Superior temporal gyrus (tissue), 1 donor: ENCODE results near the gene OOEP.
"Not testable (repeated sequence)": the region's sequence is repeated elsewhere in the genome, so short reads cannot be mapped to it uniquely, and the experiment has no call there.

ENCODE experiments used
- DNase-seq: peaks from one replicate; pipeline ENCODE4 v3.0.0-alpha.2; 2016; ENCODE audit errors: extremely low spot score

OOEP gene

DNA sequence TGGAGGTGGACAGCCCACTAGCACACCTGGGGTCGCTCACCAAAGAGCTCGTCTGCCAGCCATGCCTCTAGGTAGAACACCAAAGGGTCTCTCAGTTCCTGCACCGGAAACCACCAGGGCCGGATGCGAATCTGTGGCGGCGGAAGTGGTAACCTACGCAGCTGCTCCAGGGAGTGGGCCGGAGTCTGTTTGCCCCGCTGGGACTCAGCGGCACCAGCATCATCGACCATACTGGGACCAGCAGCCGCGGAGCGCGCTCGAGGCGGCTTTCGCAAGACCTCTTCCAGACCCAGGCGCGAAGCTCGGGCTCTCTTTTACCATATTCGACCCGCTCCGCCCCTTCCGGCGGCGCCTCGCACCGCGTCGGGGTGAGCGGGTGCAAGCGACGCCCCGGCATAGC is at the start of gene OOEP:
TSS of gene OOEP (minus strand) at position 335 of the 400 bp plus-strand sequence. CDS start at position 230, 105 bp downstream.
- DNase-seq = no peak

DNA sequence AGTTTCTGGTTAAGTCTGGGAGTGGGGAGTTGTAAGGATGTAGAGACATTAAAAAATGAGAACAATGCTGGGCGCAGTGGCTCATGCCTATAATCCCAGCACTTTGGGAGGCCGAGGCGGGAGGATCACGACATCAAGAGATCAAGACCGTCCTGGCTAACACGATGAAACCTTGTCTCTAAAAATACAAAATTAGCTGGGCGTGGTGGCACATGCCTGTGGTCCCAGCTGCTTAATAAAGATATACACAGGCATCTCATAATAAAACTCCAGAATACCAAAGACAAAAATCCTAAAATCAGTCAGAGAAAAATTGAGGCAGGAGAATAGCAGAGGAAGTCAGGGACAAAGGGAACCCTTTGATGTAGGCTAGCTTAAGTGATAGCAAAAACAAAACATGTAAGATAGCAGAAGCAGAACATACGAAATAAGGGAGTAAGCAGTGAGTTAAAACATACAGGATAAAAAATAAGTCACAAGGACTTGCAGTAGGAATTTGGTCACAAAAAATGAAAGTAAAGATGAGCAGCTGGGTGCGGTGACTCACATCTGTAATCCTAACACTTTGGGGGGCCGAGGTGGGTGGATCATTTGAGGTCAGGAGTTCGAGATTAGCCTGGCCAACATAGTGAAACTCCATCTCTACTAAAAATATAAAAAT is 48.5 kb upstream of the OOEP start:
- DNase-seq = no peak

DNA sequence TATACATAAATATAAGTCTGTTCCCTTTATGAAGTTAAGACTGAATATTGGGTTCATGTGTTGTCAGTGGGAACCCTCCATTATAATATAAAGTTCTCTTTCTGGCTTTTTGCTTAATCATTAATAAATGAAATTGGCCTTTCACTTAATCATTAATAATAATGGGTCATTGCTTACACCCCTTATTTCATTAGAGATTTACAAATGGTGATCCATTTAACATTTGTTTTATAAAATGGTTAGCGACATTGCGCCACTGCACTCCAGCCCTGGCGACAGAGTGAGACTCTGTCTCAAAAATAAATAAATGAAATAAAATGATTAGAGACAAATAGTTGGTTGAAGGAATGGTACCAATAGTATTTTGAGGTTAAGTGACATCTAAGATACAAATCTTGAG is 43.4 kb upstream of the OOEP start:
- DNase-seq = no peak

DNA sequence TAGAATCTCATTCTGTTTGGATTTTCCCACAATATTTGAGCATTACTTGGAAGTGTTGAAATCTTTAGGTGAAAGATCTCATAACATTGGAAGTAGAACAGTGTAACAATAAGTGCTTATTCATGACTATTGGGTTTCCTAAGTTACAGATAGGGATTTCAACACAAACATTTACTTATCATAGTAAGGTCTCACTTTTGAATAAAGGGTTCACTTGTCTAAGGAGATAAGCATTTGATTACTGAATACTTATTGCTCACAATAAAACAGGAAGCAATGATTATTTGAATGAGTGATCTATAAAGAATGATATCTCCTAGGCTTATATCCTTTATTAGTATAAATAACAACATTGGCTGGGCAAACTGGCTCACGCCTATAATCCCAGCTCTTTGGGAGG is 39.7 kb upstream of the OOEP start:
- no peak for DNase-seq

DNA sequence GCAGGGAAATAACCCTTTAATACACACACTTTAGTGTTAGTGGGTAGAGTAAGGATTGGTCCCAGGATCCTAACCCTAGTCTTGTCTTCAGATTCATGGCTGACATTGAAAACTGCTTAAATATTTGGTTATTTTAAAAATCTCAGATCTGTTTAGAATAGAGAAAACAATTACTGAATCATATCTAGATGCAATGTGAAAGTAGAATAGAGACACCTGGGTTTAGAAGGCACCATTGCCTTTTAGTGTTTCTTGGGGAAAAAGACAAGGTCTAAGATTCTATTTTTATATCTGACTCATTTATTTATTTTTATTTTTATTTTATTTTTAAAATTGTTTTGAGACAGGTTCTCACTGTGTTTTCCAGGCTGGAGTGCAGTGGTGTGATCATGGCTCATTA is 31.0 kb upstream of the OOEP start:
- no peak for DNase-seq

DNA sequence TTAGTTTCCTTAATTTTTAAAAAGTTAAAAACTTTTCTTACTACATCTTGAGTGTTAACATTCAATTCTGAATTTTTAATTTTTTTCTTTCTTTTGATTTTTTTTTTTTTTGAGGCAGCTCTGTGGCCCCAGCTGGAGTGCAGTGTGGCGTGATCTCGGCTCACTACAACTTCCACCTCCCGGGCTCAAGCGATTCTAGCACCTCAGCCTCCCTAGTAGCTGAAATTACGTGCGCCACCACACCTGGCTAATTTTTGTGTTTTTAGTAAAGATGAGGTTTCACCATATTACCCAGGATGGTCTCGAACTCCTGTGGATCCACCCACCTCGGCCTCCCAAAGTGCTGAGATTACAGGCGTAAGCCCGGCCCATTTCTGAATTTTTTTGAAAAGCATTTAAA is 26.2 kb upstream of the OOEP start:
- no peak for DNase-seq

DNA sequence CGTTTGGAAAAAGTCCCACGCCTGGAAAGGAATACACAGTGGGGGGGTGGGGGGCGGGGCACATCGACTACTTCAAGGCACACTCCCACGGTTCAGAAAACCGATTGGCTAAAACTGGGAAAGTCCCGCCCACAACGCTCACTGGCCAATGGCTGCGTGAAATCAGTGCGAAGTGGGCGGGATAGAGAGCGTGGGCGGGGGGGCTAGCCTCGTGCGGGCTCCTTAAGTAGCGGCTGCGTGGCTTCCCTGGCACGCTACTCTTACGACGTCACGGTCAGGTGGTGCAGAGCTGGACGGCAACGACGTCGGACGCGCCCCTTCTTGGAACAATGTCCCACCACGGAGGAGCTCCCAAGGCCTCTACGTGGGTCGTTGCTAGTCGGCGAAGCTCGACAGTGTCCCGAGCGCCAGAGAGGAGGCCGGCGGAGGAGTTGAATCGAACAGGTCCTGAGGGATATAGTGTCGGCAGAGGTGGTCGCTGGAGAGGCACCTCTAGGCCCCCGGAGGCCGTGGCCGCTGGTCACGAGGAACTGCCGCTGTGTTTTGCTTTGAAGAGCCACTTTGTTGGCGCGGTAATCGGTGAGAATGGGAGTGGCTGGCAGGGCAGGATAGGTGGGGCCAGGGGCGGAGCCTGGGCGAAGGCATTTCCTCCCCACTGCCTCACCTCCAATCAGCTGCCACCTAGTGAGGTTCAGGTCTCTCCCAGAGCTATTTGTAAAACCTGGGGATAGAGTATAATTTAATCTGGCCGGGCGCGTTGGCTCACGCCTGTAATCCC is 25.1 kb upstream of the OOEP start, which contains the start of gene DDX43:
TSS of gene DDX43 (plus strand) at position 252 of the 778 bp plus-strand sequence. CDS start at position 330, 78 bp downstream.
- DNase-seq = no peak

DNA sequence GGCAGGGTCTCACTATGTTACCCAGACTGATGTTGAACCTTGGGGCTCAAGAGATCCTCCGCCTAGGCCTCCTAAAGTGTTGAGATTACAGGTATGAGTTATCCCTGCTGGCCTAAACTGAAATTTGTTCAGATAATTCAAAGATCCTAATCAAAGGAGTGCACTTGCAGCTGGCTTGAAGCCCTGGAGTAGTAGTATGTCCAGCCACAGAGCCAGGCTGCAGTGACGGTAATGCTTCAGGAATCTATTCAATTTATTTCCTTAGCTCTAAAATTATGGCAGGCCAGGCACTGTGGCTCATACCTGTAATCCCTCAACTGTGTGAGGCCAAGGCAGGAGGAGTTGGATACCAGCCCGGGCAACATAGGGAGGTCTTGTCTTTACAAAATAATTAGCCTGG is 23.6 kb upstream of the OOEP start:
- DNase-seq = no peak

DNA sequence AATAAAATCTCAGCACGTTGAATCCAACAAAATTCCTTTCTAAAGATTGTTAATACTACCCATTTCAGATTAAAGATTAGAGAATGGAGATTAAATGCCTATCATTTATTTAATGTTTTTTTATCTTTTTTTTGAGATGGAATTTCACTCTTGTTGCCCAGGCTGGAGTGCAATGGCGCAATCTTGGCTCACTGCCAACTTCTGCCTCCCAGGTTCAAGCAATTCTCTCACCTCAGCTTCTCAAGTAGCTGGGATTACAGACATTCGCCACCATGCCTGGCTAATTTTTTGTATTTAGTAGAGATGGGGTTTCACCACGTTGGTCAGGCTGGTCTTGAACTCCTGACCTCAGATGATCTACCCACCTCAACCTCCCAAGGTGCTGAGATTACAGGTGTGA is 22.5 kb upstream of the OOEP start:
- not testable (repeated sequence) for DNase-seq

DNA sequence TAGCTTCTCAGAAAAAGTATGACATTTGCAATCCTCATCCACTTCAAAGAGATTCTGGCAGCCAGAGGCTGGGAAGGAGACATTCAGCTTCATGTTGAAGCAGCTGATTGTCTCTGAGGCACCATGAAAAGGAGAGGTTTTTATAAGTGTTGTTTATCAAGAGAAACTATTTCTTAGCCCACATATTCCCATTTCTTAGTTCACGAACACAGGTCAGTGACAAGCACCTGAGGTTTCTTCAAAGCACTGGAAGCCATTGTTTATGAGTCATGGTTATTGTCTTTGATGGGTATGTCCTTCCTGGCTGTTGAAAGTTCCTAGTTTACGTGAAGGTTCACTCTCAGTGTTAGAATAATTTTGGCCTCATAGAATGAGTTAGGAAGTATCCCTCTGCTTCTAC is 22.0 kb upstream of the OOEP start:
- DNase-seq = no peak

DNA sequence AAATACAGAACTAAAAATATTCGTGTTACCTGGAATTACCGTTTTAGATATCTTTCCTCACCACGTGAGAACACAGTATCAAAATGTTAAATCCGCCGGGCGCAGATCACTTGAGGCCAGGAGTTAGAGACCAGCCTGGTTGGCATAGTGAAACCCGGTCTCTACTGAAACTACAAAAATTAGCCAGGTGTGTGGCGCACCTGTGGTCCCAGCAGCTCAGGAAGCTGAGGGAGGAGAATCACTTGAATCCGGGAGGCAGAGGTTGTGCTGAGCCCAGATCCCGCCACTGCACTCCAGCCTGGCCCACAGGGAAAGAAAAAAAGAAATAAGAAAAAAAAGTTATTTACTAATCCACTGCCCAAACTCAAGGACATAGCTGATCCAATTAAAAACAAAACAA is 20.2 kb upstream of the OOEP start:
- no peak for DNase-seq

DNA sequence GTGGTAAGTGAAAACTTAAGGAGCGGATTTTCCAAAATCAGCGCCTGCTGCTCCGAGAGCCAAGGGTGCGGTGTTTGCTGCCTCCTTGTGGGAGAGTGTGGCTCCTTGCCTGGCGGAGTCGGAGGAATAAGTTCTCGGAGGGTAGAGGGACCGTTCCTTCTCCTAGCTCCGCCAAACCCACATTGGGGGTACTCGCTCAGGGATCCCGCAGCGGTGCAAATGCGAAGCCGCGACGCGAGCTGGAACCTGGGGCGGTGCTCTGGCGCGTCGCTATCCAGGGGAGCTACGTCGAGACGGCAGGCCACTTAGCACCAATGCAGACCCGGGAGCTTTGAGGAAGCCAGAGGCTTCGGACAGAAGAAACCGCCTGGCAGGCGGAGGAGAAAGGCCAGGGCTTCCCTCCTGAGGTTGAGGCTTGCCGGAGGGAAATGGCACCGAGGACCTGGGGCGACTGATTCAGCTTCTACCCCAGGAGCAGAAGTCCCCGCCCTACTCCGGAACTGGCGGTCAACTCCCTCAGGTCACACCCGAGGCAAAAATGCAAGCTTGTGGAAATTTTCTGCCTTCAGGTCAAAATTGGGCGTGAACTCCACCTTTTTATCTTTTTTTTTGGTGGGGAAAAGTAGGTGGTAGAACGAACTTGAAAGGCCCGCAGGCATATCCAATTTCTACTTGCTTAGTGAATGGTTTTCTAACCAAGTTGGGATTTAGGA is 19.3 kb upstream of the OOEP start:
- peak; percentile 53 for DNase-seq

DNA sequence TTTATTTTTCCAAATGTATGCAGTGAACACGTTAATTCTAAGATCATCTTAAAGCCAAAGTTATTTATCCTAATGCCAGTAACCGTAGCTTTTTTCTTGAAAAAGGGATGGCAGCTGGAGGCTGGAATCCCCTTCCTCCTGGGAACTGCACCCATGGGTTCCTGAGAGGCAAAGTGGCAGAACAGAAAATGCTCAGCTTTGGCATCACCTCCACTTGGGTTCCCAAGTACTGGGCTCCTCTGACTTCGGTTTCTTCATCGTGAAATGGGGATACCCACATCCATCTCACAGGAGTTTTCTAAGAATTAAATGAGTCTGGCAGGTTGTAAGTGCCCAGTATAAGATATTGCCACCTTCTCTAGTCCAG is 18.7 kb upstream of the OOEP start:
- no peak for DNase-seq

DNA sequence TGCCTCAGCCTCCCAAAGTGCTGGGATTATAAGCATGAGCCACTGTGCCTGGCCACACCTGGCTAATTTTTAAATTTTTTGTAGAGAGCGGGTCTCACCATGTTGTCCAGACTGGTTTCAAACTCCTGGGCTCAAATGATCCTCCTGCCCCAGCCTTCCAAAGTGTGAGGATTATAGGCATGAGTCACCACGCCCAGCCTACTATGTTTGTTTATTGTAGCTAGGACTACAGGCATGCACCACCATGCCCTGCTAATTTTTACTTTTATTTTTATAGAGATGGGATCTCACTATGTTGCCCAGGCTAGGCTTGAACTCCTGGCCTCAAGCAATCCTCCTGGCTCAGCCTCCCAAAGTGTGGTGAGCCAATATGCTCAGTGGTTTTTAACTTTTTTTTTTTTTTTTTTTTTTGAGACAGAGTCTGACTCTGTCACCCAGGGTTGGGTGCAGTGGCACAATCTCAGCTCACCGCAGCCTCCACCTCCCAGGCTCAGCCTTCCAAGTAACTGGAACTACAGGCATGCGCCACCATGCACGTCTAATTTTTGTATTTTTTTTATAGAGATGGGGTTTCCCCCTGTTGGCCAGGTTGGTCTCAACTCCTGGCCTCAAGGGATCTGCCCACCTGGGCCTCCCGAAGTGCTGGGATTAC is 12.9 kb upstream of the OOEP start:
- no peak for DNase-seq

DNA sequence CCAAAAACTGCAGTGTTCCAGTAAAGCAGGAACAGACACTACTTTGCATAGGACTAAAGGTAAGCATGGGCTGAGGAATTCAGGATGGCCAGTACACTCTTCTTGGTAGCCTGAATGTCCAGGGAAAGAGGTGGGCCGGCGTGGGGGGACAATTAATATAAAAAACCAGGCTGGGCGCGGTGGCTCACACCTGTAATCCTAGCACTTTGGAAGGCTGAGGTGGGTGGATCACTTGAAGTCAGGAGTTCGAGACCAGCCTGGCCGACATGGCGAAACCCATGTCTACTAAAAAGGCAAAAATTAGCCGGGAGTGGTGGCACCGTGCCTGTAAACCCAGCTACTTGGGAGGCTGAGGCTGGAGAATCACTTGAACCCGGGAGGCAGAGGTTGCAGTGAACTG is 11.8 kb upstream of the OOEP start:
- not testable (repeated sequence) for DNase-seq

DNA sequence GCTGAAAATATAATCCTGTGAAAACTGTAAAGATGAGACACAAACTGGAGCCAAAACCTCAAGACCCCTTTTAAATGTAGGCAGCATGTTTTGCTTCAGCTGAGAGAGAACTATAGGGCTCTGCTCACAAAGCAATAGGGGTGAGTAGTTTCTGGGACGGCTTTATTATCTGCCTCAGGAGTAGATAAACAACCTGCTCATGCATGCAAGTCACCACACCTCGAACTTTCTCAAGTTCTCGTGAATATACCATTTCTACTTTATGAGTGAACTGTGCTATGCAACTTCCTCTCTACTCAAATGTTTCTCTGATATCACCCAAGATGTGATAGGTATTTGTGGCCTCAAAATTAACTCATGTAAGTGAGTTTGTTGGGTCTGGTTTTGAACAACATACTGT is 7.5 kb upstream of the OOEP start:
- no peak for DNase-seq

DNA sequence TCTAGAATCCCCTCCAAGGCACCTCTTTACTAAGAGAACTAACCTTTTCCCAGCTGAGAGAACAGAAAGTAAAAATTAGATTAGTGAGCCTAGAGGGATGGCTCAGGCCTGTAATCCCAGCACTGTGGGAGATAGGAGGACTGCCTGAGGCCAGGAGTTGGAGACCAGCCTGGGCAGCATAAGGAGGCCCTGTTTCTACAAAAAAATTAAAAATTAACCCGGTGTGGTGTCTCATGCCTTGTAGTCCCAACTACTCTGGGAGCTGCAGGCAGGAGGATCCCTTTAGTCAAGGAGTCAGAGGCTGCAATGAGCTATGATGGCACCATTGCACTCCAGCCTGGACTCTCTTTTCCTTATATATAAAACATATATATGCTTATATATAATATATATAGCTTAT is 5.5 kb upstream of the OOEP start:
- no peak for DNase-seq

DNA sequence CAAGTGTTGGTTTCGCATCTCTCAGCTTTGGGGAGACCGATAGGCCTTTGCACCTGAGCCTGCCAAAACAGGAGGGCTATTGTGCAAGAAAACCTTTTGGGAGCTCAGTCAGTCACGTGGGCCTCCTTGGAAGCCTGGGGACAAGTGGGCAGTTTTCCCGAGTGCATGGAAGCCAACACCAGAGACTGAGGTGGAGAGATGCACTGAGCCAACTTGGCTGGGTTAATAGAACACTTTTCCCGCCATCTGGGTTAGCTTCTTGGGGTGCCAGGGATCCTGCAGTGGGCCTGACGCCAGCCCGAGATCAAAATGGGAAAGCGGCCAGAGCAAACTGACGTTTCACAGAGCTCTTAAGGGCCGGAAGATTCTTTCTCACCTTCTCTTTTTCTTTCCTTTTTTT is 2.8 kb upstream of the OOEP start:
- no peak for DNase-seq

DNA sequence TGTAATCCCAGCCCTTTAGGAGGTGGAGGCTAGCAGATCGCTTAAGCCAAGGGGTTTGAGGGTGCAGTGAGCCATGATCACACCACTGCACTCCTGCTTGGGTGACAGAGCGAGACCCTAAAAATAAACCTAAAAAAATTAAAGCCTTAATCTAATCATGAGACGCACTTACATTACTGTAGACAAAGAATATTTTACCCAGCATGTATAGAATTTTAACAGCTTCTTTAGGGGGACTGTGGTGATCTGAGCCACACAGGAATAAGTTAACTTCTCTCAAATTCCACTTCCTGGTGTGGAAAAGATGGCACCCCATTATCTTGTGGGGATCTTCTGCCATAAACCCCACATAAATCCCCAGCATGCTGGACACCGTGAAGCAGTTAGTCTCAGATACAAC is 2.3 kb upstream of the OOEP start:
- DNase-seq = no peak

DNA sequence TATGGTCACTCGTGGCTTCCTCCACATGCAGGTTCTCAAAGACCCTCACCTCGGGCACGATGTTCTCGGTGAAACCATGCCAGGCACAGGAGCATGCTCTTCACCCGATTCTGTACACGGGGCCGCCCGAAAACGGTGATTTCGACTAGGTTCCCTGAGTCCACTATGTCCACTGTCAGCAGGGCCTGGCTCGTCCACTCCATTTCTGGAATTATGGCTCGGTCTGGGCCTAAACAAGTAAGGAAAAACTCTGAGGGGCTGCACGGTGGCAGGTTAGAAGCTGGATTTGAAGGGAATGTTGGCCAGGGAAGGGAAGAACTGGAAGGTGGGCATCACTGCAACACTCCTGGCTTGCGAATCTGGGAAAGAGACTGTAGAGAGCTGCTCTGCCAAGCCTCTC is 540 bp downstream of the OOEP start:
- no peak for DNase-seq

DNA sequence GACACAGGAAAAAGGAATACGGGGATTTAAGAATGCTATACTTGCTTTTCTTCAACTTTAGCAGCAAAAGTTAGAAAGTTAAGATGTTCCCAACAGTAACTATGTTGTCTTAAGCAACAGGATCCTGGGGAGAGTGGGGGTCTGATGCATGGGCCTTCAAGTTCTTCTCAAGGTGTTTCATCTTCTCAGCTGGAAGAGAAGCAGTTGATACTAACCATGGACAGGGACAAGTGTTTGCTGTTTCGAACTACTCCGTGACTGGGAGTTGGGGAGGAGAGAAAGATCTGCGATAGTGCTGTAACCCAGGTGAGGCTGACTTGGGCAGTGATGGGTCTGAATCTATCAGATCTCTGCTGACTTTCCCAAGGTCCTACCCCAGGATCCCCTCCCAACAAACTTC is 1.0 kb downstream of the OOEP start:
- no peak for DNase-seq

DNA sequence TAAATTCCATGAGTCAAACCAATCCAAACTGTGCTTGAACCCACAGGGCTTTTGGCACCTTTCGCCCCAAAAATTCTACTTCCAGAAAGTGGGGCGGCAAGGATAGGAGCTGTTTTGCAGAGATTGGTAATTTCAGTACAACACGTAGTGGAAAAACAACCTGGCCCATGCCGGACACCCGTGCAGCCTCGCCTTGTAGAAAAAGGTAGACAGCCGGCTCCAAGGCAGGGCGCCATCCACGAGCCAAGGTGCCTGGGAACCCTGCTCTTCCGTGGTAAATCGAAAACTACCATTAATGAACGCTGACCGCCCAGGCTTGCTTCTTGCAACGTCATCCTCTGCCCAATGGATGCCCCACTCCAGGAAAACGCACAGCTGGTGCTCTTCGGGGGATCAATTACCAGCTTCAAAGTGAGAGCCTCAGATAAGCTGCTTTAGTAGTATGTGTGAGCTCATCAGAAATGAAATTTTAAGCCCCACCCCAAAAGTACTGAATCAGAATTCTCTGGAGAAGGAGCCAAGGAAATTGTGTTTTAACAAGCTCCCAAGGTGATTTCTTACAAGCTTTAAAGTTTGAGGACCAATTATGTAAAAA is 1.8 kb downstream of the OOEP start:
- no peak for DNase-seq
